HG03342 (cell line): ENCODE measurements around the gene DNAJC16.
"Not testable (repeated sequence)": the region's sequence is repeated elsewhere in the genome, so short reads cannot be mapped to it uniquely, and the experiment has no call there.

Experiments
- ATAC-seq: cut with Tn5 transposase; IDR thresholded peaks from one replicate; pipeline ENCODE4 v1.9.1; 2021; ENCODE audit warnings: mild to moderate bottlenecking, moderate library complexity; ENCODE audit not compliant: unreplicated experiment

The DNAJC16 gene

DNA sequence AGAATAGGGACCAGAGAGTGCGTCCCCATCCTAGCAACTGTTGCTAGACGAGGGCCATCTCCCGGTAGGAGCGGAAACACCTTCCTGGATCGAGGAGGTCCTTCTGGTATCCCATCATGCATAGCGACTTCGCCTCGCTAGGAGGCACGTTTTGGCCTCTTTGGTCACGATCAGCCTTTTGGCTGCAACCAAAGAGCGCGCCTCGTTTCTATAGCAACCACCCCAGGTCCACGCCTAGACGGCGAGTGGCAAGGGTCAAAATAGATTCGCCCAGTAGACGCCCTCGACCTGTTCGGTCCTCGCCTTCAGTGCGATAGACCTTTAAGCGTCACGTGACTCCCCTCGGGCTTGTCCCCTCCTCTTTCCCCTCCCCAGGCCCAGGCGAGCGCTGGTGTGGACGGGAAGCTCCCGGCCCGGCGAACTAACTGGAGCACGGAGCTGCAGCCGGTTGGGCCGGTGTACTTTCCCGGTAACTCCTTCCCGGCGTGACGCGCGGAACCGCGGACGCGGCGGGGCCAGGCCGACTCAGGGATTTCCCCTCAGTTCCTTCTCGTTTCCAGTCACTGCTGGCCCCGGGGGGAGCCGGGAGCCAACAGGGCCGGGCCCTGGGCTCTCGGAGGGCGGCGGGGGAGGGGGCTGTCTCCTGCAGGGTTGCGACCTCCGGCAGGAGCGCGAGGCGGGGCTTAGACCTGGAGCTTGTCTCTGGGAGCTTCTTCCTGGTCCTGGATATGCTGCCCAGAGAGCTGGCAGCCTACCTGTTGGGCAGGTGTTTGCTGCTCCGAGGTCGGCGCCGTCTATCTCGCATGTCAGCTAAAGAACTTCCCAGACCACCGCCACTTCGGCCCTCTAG, at the start of gene DNAJC16:
Gene DNAJC16 (plus strand): TSS at position 359 of the 850 bp plus-strand sequence. CDS start 2,258 bp downstream, outside the sequence.
- peak; percentile 52 for ATAC-seq

DNA sequence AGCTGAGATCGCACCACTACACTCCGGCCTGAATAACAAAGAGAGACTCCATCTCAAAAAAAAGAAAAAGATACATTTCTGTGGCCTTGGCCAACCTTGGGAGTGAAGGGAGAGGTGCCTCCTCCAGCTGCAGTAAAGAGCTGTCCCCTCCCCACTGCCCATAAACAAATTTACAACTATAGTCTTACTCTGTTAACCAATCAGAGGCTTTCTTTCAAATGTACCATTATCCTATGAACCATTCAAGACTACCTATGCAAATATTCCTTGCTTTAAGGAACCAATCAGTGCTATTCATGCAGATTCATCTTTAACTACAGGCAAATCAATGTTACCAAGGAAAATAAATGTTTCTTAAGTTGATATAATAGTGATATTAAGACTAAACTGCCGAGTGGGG, 49.7 kb upstream of the DNAJC16 start:
- no peak for ATAC-seq

DNA sequence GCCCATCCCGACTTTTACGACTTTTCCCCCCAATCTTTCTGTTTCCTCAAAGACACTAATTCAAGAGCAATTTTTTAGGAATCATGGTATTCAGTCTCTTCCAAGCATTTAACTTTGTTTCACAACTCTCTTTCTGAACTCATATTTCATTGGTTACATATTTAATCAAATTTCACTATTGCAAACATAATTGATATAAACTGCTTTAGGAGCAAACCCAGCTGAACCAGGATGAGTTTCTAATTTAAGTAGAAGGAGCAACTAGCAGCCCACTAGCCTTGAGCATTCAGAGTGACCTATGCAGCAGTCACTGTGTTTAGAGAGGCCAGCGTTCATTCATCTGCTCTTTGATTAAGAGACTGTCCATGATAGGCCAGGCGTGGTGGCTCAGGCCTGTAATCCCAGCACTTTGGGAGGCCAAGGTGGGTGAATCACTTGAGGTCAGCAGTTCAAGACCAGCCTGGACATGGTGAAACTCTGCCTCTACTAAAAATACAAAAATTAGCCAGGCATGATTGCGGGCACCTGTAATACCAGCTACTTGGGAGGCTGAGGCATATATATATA, 48.9 kb upstream of the DNAJC16 start:
- ATAC-seq, result no peak

DNA sequence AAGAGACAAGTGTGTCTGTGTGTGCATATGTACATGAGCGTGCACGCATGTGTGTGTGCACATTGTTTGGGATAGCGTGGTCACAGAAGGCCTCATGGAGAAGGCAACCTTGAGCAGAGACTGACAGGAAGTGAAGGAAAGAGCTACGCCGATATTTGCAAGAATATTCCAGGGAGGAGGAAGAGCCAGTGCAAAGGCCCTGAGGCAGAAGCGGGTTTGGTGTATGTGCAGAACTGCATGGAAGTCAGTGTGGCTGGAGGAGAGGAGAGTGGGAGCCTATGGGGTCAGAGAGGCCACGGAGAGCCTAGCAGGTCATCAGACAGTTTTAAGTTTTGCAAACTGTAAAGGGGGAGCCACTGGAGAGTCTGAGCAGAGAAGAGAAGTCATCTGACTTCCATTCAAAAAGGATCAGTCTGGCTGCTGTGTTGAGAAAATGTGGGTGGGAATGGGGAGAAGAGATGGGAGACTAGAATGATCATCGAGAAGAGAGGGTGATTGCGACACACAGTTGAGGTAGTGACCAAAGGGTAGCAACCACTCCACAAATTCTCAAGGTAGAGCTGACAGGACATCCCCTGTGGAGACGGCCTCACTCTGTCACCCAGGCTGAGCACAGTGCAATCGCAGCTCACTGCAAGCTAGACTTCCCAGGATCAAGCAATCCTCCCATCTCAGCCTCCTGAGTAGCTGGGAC, 46.8 kb upstream of the DNAJC16 start:
- no peak for ATAC-seq

DNA sequence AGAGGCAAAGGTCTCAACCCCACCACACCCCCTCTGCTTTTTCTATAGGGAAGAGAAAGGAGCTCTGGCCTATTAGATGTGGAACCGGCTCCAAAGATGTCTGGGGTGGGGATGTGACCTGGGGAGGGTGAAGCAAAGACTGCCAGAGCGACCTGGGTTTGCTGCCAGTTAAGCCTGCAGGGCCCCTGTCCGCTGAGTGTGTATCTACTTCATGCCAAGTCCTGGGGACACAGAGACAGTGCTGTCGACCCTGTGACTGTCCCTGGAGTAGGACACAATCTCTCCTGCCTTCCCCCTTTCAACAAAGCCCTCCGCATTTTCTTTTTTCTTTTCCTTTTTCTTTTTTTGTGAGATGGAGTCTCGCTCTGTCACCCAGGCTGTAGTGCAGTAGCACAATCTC, 44.2 kb upstream of the DNAJC16 start:
- not testable (repeated sequence) for ATAC-seq

DNA sequence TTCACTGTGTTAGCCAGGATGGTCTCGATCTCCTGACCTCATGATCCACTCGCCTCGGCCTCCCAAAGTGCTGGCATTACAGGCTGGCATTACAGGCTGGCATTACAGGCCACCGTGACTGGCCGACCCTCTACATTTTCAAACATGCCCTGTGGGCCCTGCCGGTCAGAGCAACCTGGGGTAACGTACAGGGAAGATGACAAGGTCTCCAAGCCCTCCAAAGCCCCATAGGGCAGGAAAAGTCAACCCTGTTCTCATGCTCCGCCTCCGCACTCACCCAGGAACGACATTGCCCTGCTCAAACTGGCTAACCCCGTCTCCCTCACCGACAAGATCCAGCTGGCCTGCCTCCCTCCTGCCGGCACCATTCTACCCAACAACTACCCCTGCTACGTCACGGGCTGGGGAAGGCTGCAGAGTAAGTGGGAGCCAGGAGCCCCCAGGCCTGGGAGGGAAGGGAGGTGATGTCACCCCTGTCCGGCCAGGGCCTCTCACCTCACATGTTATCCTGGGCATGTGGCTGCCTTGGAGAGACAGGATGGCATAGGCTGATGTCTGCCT, 43.6 kb upstream of the DNAJC16 start:
- ATAC-seq, result not testable (repeated sequence)

DNA sequence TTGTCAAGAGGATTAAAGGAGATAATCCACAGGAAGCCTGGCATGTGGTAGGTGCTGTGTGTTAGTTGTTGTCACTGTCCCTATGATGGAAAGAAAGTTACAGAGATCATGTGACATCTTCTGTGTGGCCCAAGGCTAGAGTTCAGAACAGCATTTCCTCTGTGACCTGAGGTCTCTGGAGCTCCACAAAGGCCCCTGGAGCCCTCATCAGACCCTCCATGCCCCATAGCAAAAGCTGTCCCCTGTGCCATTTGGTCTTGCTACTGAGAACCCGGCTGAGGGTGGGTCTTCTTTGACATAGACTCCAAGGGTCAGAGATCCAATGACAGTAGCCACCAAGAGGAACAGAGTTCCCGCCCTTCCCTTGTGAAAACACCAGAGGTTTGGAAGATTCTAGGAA, 42.7 kb upstream of the DNAJC16 start:
- no peak for ATAC-seq

DNA sequence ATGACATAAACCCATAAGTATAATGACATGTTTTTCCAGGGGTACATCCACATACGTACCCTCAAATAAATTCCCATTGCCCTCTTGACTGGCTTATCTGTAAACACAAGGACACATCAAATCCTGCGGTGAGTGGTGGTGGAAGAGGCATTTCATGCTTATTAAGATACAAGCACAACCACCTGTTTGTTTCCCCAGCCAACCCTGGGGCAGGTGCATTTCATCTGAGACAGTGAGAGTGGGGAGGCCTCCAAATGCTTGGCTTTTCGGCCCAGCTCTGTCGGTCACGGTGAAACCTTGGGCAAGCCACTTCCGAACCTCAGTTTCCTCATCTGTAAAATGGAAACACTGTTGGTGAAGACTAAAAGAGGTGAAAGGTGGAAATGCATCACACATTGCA, 42.2 kb upstream of the DNAJC16 start:
- ATAC-seq, result not testable (repeated sequence)

DNA sequence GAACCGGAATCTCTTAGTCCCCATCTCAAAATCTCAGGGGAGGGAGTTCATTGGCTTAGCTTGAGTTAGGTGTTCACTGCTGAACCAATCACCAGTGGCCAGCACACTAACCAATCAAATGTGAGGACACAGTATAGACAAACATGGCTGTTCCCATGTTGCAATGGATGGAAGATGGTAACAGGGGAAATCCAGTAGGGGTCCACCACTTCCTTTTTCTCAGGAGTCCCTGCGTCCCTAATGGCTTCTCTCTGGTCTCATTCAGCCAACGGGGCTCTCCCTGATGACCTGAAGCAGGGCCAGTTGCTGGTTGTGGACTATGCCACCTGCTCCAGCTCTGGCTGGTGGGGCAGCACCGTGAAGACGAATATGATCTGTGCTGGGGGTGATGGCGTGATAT, 41.0 kb upstream of the DNAJC16 start:
- no peak for ATAC-seq

DNA sequence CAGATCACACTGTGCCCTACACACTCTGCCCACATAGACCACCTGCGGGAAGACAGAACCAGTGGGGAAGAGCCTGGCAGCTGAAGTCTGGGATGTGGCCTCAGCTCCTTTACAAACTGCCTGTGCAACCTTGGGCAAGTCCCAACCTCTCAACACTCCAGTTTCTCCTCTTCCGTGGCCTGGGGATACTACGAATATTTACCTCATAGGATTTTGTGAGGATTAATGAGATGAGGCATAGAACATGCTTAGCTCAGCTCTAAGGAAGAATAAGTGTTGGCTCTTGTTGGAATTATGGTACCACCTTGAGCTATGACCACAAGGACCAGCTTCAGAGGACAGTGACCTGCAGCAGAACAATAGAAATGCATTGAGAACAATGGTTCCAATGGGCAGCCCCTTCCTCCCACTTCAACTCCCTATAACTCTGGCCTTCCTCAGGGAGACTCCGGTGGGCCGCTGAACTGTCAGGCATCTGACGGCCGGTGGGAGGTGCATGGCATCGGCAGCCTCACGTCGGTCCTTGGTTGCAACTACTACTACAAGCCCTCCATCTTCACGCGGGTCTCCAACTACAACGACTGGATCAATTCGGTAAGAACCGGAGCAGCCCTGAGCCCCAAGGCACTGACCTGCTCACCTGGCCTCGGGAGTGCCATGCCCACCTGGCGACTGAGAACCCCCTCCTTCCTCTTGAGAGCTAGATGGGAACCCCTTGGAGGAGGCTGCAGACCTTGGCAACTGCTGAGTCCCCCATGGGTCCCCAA, 39.6 kb upstream of the DNAJC16 start:
- ATAC-seq, result not testable (repeated sequence)

DNA sequence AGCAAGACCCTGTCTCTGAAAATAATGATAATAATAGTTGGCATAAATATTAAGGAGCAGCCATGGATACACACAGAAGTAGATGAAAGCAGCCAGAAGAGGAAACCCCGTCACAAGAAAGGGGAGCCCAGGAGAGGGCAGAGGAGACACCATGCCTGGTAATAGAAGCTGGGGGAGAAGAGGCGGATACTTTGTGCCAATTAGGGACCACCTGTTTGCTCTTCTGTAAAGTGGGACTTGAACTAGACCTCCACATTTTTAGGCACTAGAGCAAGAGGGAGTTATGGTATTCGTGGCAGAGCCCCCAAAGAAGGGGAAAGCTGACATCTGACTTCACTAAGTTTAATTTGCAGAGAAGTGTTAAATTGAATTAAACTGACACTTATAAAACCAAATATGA, 38.3 kb upstream of the DNAJC16 start:
- ATAC-seq, result no peak

DNA sequence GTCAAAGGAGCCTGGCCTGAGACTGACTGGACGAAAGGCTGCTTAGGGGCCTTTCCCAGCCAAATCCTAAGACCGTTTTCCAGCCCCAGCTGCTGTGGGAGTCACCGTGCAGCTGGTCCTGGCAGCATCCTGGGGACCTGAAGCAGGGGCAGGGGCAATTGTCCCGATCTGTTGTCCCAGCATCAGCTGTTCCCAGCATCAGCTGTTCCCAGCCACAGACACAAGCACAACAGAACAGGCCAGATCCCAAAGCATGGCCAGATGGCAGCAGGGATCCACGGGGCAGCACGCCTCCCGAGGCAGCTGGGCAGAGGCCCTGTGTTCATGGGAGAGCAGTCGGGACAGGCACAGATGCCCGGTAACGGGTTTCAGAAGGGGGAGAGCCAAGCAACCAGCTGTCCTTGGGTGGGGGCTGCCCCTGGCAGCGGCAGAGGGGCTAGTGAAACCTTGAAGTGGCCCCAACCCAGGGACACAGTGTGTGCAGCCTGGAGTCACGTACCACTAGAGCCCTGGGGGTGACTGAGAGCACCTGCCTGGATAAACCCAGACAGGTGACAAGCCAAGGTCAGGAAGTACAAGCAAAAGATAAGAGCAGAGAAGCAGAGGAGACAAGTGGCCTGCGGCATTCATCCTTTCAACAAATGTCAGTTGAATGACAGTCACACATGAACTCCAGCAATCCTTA, 37.5 kb upstream of the DNAJC16 start:
- no peak for ATAC-seq

DNA sequence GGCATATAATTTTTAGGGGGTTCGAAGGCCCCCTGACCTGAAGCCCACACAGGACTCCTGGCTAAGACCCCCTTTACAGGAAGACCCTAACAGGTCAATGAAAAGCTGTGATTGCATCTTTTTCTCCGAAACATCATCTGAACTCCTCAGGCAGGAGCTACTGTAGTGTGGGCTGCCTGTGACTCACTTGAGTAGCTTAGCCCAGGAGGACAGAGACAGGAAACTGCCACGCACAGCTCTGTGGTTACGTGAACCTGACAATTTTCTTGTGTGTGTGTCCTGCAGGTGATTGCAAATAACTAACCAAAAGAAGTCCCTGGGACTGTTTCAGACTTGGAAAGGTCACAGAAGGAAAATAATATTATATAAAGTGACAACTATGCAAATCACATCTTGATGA, 35.6 kb upstream of the DNAJC16 start:
- not testable (repeated sequence) for ATAC-seq

DNA sequence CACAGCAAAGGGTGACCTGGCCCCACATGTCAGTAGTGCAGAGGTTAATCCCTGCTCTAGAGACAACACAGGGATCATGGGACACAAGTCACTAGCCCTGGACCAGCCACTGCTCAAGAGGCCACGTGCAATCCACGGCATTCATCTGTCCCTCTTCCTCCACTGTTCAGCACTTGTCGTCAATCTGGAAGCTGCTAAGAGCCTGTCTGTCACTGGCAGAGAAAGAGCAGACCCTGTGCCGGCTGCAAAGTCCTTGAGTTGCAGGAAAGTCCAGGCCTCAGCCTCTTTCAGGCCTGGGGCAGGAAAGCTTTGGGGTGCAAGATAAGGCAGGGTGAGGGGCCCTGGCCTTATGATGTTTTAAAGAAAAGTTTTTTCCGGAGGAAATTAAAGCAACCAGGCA, 34.1 kb upstream of the DNAJC16 start:
- no peak for ATAC-seq

DNA sequence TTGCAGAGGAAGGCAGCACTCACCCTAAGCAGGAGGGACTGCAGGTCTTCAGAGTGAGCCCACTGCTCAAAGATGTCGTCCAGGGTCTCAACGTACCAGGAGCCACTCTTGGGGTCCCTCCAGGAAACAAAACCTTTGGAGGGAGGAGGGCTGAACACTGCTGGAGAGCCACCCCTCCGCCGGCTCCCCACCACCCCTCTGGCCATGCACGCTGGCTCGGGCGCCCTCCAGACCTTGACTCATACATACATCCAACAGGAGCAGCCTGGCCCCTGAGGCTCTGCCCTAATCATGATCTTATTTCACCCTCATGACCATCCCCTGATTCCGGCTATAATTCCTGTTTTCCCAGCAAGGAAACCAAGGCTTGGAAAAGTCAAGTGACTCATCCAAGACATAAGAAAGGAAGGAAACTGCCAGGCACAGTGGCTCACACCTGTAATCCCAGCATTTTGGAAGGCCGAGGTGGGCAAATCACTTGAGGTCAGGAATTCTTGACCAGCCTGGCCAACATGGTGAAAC, 32.7 kb upstream of the DNAJC16 start:
- ATAC-seq, result no peak

DNA sequence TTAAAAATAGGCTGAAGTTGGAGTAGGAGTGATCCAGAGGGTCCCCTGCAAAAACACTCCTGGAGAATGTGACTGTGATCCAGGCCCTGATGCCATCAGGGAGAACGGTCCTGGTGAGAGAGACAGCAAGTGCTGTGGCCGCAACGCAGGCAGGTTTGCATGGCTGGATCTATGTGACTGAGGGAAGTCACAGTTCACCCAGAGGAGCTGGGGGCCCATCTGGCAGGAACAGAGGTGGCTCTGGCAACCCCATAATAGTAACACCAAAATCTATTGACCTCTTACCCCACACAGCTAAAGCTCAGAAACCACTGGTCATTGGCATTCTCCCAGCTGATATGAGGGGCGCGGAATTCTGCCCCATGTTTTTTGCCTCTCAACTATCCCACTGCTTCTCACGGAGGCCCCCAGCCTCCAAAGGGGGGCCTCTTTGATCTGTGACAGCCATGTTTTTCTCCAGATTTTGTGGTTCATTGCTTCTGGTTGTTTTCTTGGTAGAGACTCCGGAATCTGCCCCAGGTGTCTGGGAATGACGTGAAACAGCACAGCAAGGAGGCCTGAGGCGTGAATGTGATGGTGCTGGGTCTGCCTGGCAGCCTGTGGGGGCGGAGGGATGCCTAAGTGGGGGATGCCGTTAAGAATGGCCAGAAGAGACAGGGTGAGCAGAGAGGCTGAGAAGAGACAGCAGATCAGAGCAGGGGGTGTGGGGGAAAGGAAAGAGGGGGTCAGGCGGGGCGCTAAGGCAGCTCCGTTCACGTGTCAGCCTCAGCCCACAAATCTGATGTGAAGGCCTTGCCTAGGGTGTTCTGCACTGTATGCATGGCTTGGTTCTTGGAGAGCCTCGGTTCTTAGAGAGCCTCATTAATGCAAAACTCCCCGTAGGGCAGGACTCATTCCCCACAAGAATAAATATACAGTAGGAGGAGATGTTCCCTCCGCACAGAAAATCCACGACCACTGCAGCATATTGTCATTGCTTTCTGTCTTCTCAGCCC, 26.2 kb upstream of the DNAJC16 start:
- no peak for ATAC-seq

DNA sequence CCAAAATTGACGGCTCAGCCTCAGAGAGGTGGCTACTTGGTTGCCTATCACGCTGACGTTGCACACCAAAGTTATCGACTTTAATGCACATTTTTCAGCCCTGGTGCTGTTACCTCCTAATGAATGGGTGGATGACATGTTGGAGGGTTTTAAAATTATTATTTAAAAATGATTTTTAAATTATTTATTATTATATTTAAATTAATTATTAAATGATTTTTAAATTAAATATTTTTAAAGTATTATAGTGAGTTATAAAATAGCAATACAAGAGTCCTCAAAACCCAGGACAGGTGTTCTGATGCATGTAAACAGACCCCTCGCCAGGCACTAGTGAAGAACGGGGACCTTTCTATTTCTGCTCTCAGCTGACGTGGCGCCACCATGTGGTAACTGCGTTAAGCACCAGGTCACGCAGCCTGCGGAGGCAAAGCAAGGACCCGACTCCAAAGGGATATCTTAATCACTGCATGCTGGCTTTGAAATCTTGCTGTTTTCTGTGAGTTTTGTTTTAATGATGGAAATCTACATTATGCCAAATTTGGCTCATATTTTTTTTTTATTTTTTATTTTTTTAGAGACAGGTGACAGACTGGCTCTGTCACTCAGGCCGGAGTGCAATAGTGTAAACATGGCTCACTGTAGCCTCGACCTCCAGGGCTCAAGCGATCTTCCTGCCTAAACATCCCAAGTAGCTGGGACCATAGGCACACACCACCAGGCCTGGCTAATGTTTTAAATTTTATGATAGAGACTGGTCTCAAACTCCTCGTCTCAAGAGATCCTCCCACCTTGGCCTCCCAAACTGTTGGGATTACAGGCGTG, 25.2 kb upstream of the DNAJC16 start:
- no peak for ATAC-seq

DNA sequence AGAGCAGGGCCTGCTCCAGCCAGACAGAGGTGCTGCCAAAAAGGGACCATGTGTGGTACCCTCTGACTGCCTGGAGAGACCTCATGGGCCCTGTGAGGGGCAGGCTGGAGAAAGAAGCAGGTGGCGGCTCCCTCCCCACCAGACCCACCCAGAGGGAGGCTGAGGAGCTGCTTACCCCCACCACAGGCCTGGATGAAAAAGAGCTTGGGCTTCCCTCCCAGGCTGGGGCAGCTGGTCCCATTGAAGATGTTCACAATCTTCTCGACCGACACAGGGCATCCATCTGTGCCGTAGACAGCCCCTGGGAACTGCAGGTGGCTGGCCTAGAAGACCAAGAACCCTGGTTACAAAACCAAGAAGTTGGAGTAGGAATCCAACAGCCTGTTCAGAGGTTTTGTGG, 22.2 kb upstream of the DNAJC16 start:
- no peak for ATAC-seq
